Skeletal muscle tissue (tissue), 4 donors: Measurements from ENCODE around the gene AP5B1. TPM values are rescaled to one million over a fixed set of nuclear protein-coding genes. Genes with fewer than 3 reads are reported as not detected.

Source experiments
- H3K27ac ChIP-seq: one replicate; pipeline ENCODE4 v1.7.0; 2013; ENCODE audit warnings: mild to moderate bottlenecking, low read depth, low read length, inconsistent platforms
- H3K27me3 ChIP-seq, 3 donors: one replicate each; pipeline ENCODE4 v1.7.0; 2013; ENCODE audit warnings: low read length in 3 of 3; ENCODE audit not compliant: control insufficient read depth in 3 of 3, insufficient read depth in 3 of 3
- H3K36me3 ChIP-seq, 3 donors: one replicate each; pipeline ENCODE4 v1.7.0; 2013; ENCODE audit warnings: low read length in 3 of 3; ENCODE audit not compliant: control insufficient read depth in 3 of 3, insufficient read depth in 3 of 3
- H3K4me1 ChIP-seq, 3 donors: one replicate each; pipeline ENCODE4 v1.7.0; 2013; ENCODE audit warnings: low read length in 3 of 3, mild to moderate bottlenecking in 3 of 3; ENCODE audit not compliant: control insufficient read depth in 3 of 3, insufficient read depth in 3 of 3
- H3K4me3 ChIP-seq, 3 donors: one replicate each; pipeline ENCODE4 v1.7.0; 2013; ENCODE audit warnings: low read length in 3 of 3
- H3K9ac ChIP-seq, 3 donors: one replicate each; pipeline ENCODE4 v1.7.0; 2013; ENCODE audit warnings: low read length in 3 of 3, mild to moderate bottlenecking in 3 of 3, moderate library complexity in 2 of 3, low read depth in 1 of 3
- H3K9me3 ChIP-seq, 3 donors: one replicate each; pipeline ENCODE4 v1.7.0; 2013; ENCODE audit warnings: low read length in 3 of 3; ENCODE audit not compliant: control insufficient read depth in 3 of 3
- total RNA-seq: library from RNA; depleted of rRNA; stranded (reverse); fragments of >200 nt; gene quantifications from one replicate; pipeline ENCODE4 v1.2.3, GENCODE V29; 2014
- donor health status: Osteomylitis.

The AP5B1 gene
- total RNA-seq, 1 donor from 2014 or later, result 2.1 TPM

DNA sequence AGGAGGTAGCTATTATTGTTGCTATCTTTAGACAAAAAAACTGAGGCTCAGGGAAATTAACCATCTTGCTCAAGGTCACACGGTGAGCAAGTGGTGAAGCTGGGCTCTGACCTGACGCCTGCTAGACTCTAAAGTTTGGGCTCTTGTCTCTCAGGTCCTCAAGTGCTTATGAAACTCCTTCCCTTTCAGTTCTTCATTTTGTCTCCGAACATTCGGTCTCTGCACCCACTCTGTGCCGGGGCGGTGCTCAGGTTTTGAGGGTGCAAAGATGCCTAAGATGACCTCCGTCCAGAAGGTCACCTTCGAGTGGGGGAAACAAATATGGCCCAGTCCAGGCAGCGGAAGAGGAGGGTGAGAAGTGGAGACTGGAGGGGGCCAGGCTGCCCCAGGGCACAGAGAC, 22.1 kb upstream of the AP5B1 start:
- Histone ChIP-seq H3K36me3 (no peaks in the 10 kb centered on the region), H3K4me1 (no peaks in the 10 kb centered on the region), H3K9ac (no peak overlapping the region), H3K9me3 (no peaks in the 10 kb centered on the region), H3K27ac (no peak overlapping the region), H3K27me3 (peaks cover 36 to 43% (median 38%) of the 10 kb centered on the region in 3 donors), H3K4me3 (no peak overlapping the region)

- H3K36me3 ChIP-seq, result no peaks in the 10 kb centered on the region
- H3K4me1 ChIP-seq, result no peaks in the 10 kb centered on the region
- H3K4me3 ChIP-seq, result no peak overlapping the region
- no peak overlapping the region for H3K9ac ChIP-seq
- H3K27ac ChIP-seq, result no peak overlapping the region
- no peaks in the 10 kb centered on the region for H3K9me3 ChIP-seq
- peaks cover 39 to 50% (median 40%) of the 10 kb centered on the region in 3 donors for H3K27me3 ChIP-seq
Measured at GRCh38 chr11:65801153-65801987, 20.6 kb upstream of the AP5B1 start.

DNA sequence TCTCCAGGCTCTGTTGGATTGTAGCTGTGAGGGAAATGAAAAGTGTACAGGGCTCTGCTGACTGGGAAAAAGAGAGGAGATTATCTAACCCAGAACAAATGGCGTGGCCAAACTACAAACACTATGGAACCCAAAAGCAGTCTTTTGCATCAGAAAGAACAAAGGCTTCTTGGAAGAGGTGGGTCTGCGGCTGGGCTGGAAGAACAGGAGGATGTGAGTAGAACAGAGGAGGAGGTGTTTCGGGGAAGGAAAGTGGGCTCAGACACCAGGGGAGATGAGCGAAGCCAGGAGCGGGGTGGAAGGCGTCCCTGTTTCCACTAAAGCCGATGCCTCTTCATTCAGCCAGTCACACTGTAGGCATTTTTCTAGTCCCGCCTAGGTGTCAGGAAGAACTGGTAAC, 18.1 kb upstream of the AP5B1 start:
- H3K27me3 ChIP-seq, result peaks cover 35 to 61% (median 59%) of the 10 kb centered on the region in 3 donors
- no peak overlapping the region for H3K9ac ChIP-seq
- no peaks in the 10 kb centered on the region for H3K9me3 ChIP-seq
- H3K27ac ChIP-seq, result no peak overlapping the region
- no peaks in the 10 kb centered on the region for H3K36me3 ChIP-seq
- H3K4me3 ChIP-seq, result no peak overlapping the region
- no peaks in the 10 kb centered on the region for H3K4me1 ChIP-seq

- Histone ChIP-seq H3K9ac (no peak overlapping the region), H3K36me3 (no peaks in the 10 kb centered on the region), H3K9me3 (no peaks in the 10 kb centered on the region), H3K27ac (no peak overlapping the region), H3K4me1 (no peaks in the 10 kb centered on the region), H3K4me3 (no peak overlapping the region), H3K27me3 (peaks cover 23 to 59% (median 51%) of the 10 kb centered on the region in 3 donors)
Measured at GRCh38 chr11:65797711-65798110, 16.9 kb upstream of the AP5B1 start.

GRCh38 chr11:65796726-65797601, 16.2 kb upstream of the AP5B1 start:
- Histone ChIP-seq H3K27ac (no peak overlapping the region), H3K4me3 (no peak overlapping the region), H3K36me3 (no peaks in the 10 kb centered on the region), H3K4me1 (no peaks in the 10 kb centered on the region), H3K9ac (no peak overlapping the region), H3K9me3 (no peaks in the 10 kb centered on the region), H3K27me3 (peaks cover 22 to 62% (median 56%) of the 10 kb centered on the region in 3 donors)

DNA sequence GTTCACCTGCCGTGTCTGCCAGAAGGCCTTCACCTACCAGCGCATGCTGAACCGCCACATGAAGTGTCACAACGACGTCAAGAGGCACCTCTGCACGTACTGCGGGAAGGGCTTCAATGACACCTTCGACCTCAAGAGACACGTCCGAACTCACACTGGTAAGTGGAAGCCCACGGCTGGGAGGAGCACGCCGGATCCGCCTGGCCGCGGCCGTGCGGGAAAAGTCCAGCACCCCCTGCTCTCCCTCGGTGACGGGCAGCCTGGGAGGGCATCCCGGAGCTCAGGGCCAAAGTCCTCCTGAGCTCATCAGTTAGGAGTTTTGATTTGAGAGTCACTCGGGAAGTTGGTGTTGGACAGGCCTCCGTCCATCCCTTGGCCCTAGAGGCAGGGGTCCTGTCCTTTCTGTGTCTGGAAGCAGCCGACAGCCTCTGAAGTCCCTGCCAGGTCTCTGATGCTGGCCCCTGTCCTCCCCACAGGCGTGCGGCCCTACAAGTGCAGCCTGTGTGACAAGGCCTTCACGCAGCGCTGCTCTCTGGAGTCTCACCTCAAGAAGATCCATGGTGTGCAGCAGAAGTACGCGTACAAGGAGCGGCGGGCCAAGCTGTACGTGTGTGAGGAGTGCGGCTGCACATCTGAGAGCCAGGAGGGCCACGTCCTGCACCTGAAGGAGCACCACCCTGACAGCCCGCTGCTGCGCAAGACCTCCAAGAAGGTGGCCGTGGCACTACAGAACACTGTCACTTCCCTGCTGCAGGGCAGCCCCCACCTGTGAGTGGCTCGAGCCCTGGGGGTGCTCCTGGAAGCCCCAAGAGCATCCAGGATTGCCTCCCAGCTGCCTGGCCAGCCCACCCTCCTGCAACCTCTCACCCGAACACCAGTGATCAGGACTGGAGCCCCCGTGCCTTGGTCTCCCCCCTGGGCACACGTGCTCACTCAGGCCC, 14.1 kb upstream of the AP5B1 start:
- H3K27me3 ChIP-seq, result peaks cover 15 to 63% (median 62%) of the 10 kb centered on the region in 3 donors
- no peak overlapping the region for H3K9ac ChIP-seq
- no peak overlapping the region for H3K27ac ChIP-seq
- no peaks in the 10 kb centered on the region for H3K9me3 ChIP-seq
- H3K4me1 ChIP-seq, result no peaks in the 10 kb centered on the region
- no peaks in the 10 kb centered on the region for H3K36me3 ChIP-seq
- no peak overlapping the region for H3K4me3 ChIP-seq

GRCh38 chr11:65793625-65794400, 13.0 kb upstream of the AP5B1 start:
- no peak overlapping the region for H3K27ac ChIP-seq
- peaks cover 22 to 72% (median 69%) of the 10 kb centered on the region in 3 donors for H3K27me3 ChIP-seq
- no peaks in the 10 kb centered on the region for H3K36me3 ChIP-seq
- no peaks in the 10 kb centered on the region for H3K9me3 ChIP-seq
- no peak overlapping the region for H3K4me3 ChIP-seq
- H3K4me1 ChIP-seq, result no peaks in the 10 kb centered on the region
- no peak overlapping the region for H3K9ac ChIP-seq

DNA sequence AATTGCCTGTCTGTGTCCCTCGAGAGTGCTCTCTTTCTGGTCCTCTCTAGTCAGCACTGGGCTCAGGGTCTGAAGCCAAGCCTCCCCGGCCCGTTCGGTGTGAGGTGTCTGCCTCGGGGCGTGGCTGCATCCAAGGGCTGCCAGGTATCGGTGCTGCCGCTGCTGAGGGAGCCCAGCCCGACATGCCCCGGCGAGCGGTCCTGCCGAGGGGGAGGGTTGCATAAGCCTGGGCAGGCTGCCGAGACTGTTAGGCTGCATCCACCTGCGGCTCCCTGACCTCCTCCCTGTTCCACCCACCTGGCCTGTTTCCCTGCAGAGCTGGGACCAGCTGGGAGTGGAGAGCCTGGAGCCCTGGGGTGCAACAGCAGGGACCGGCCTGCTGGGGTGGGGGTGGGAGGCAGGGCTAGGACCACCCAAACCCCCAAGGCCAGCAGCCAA, 12.4 kb upstream of the AP5B1 start:
- H3K27ac ChIP-seq, result no peak overlapping the region
- H3K9me3 ChIP-seq, result no peaks in the 10 kb centered on the region
- peaks cover 27 to 77% (median 69%) of the 10 kb centered on the region in 3 donors for H3K27me3 ChIP-seq
- H3K4me1 ChIP-seq, result no peaks in the 10 kb centered on the region
- no peaks in the 10 kb centered on the region for H3K36me3 ChIP-seq
- H3K4me3 ChIP-seq, result no peak overlapping the region
- no peak overlapping the region for H3K9ac ChIP-seq

- H3K9ac ChIP-seq, result no peak overlapping the region
- H3K27ac ChIP-seq, result no peak overlapping the region
- no peaks in the 10 kb centered on the region for H3K9me3 ChIP-seq
- H3K4me3 ChIP-seq, result no peak overlapping the region
- H3K36me3 ChIP-seq, result no peaks in the 10 kb centered on the region
- H3K4me1 ChIP-seq, result peaks cover 0 to 3% (median 2%) of the 10 kb centered on the region in 3 donors
- peaks cover 26 to 76% (median 68%) of the 10 kb centered on the region in 3 donors for H3K27me3 ChIP-seq
Measured at GRCh38 chr11:65792456-65792855, 11.7 kb upstream of the AP5B1 start.
